Calu3 (cell line): ENCODE results near the gene PDCD4. TPM values are rescaled to one million over a fixed set of nuclear protein-coding genes. Genes with fewer than 3 reads are reported as not detected.

ENCODE experiments used
- BruUV-seq: library from RNA; stranded (reverse); fragments of 400-500 nt; replicated peaks from 2 replicates; lab custom pipeline; 2021; lab: Mats Ljungman, UMichigan
- CTCF ChIA-PET: fragments of 300-600 bp; sonication (Branson Sonifier 250); formaldehyde crosslinking; loops from one replicate; lab custom pipeline; 2022; ENCODE audit warnings: antibody characterized with exemption; lab: Charles Lee
- DNase-seq: peaks from one replicate; pipeline ENCODE4 v3.0.0; 2022
- H3K27ac Mint-ChIP-seq: one replicate; pipeline ENCODE4 v1.8.0; 2022; ENCODE audit warnings: mixed read lengths; ENCODE audit not compliant: unreplicated experiment
- H3K27me3 Mint-ChIP-seq: one replicate; pipeline ENCODE4 v1.8.0; 2022; ENCODE audit warnings: mixed read lengths; ENCODE audit not compliant: unreplicated experiment
- H3K36me3 Mint-ChIP-seq: one replicate; pipeline ENCODE4 v1.8.0; 2022; ENCODE audit warnings: mild to moderate bottlenecking, moderate library complexity, mixed read lengths; ENCODE audit not compliant: insufficient read depth, unreplicated experiment
- H3K4me1 Mint-ChIP-seq: one replicate; pipeline ENCODE4 v1.8.0; 2022; ENCODE audit warnings: mild to moderate bottlenecking, low read depth, mixed read lengths; ENCODE audit not compliant: unreplicated experiment
- H3K4me3 Mint-ChIP-seq: one replicate; pipeline ENCODE4 v1.8.0; 2022; ENCODE audit warnings: mild to moderate bottlenecking, low read depth, moderate library complexity, mixed read lengths; ENCODE audit not compliant: unreplicated experiment
- H3K9me3 Mint-ChIP-seq: one replicate; pipeline ENCODE4 v1.8.0; 2022; ENCODE audit warnings: low read depth, mixed read lengths; ENCODE audit not compliant: unreplicated experiment
- CTCF ChIP-seq: fragments of 200-600 bp; IDR thresholded peaks from one replicate; pipeline ENCODE4 v1.8.0; 2022; ENCODE audit warnings: antibody characterized with exemption; ENCODE audit not compliant: unreplicated experiment
- intact Hi-C: fragments of 100-400 bp; cut with micrococcal nuclease; formaldehyde crosslinking; loops from one replicate; pipeline ENCODE4 v1.10.0; 2022; ENCODE audit not compliant: unreplicated experiment
- total RNA-seq: library from RNA; stranded (reverse); gene quantifications from 2 replicates; pipeline ENCODE4 v1.2.3, GENCODE V29; 2022

The PDCD4 gene
- total RNA-seq, 1 experiment from 2014 or later = 26.1 TPM

- CTCF ChIA-PET = no interaction called here
- Mint-ChIP-seq H3K9me3 (no peaks in the 10 kb centered on the region), H3K4me1 (no peaks in the 10 kb centered on the region), H3K27me3 (no peaks in the 10 kb centered on the region), H3K27ac (no peak overlapping the region), H3K36me3 (no peaks in the 10 kb centered on the region), H3K4me3 (no peak overlapping the region)
- DNase-seq = no peak
- TF ChIP-seq CTCF = no peak
- no TSS peak for BruUV-seq
- intact Hi-C loops = no loop called here
Observed at GRCh38 chr10:110824660-110825059, 47.1 kb upstream of the PDCD4 start.

GRCh38 chr10:110825508-110825907 is 46.2 kb upstream of the PDCD4 start:
- intact Hi-C loops = no loop called here
- DNase-seq = no peak
- no peak overlapping the region for H3K27ac Mint-ChIP-seq
- no peaks in the 10 kb centered on the region for H3K27me3 Mint-ChIP-seq
- no peak for TF ChIP-seq CTCF
- no peaks in the 10 kb centered on the region for H3K9me3 Mint-ChIP-seq
- CTCF ChIA-PET = no interaction called here
- H3K36me3 Mint-ChIP-seq = no peaks in the 10 kb centered on the region
- BruUV-seq = no TSS peak
- H3K4me3 Mint-ChIP-seq = no peak overlapping the region
- H3K4me1 Mint-ChIP-seq = no peaks in the 10 kb centered on the region

GRCh38 chr10:110827410-110827809 is 44.3 kb upstream of the PDCD4 start:
- Mint-ChIP-seq H3K27ac (no peak overlapping the region), H3K36me3 (no peaks in the 10 kb centered on the region), H3K27me3 (no peaks in the 10 kb centered on the region), H3K4me1 (no peaks in the 10 kb centered on the region), H3K4me3 (no peak overlapping the region), H3K9me3 (no peaks in the 10 kb centered on the region)
- TF ChIP-seq CTCF = no peak
- CTCF ChIA-PET = no interaction called here
- intact Hi-C loops = no loop called here
- no peak for DNase-seq
- no TSS peak for BruUV-seq

GRCh38 chr10:110827875-110828274 is 43.9 kb upstream of the PDCD4 start:
- Mint-ChIP-seq H3K27ac (no peak overlapping the region), H3K36me3 (no peaks in the 10 kb centered on the region), H3K4me3 (no peak overlapping the region), H3K4me1 (no peaks in the 10 kb centered on the region), H3K27me3 (no peaks in the 10 kb centered on the region), H3K9me3 (no peaks in the 10 kb centered on the region)
- intact Hi-C loops = no loop called here
- CTCF ChIA-PET = no interaction called here
- no peak for TF ChIP-seq CTCF
- DNase-seq = no peak
- BruUV-seq = no TSS peak
